AG04450 (cell line): ENCODE data around the gene PTPRD. TPM values are rescaled to one million over a fixed set of nuclear protein-coding genes. Genes with fewer than 3 reads are reported as not detected.

Source experiments
- CTCF ChIA-PET: fragments of 300-600, 350-600 bp; formaldehyde crosslinking; extraction: SDS; loops from one replicate; lab custom pipeline; 2022; ENCODE audit warnings: antibody characterized with exemption, inconsistent platforms; lab: Charles Lee
- POLR2A ChIA-PET: fragments of 350-600 bp; formaldehyde crosslinking; extraction: SDS; loops from one replicate; lab custom pipeline; 2021; ENCODE audit warnings: antibody characterized with exemption, inconsistent platforms; lab: Yijun Ruan, JAX
- DNase-seq: peaks from one replicate; pipeline ENCODE4 v3.0.0-alpha.2; 2011; ENCODE audit warnings: low read depth, low spot score
- H3K27ac ChIP-seq: one replicate; pipeline ENCODE4 v1.5.1; 2012; ENCODE audit warnings: low read depth, low read length, control low read depth
- H3K27me3 ChIP-seq: one replicate; pipeline ENCODE4 v1.6.0; 2012; ENCODE audit warnings: low read length; ENCODE audit not compliant: control insufficient read depth, insufficient read depth
- H3K4me3 ChIP-seq: 2 replicates; pipeline ENCODE4 v1.5.1; 2011; ENCODE audit warnings: mild to moderate bottlenecking, low read depth, low read length, control low read depth
- H3K9me3 ChIP-seq: 2 replicates; pipeline ENCODE4 v1.5.1; 2012; ENCODE audit warnings: low read length; ENCODE audit not compliant: control insufficient read depth, insufficient read depth
- CTCF ChIP-seq: IDR thresholded peaks from 2 replicates; pipeline ENCODE4 v1.5.1; 2011; ENCODE audit warnings: low read depth, low read length, control low read depth, inconsistent platforms
- polyA plus RNA-seq: library from polyadenylated mRNA; depleted of rRNA; stranded (reverse); fragments of >200 nt; gene quantifications from 2 replicates; pipeline ENCODE4 v1.2.3, GENCODE V29; 2011

PTPRD gene
- polyA plus RNA-seq, 1 experiment, result 0.19 TPM

GRCh38 chr9:10255758-10256157 lies 357.0 kb downstream of the PTPRD start:
- CTCF ChIA-PET, result interaction anchor here (1.1 kb wide), 1 partner anchor 8 kb away, joined by 3 read pairs; no protein-coding TSS in a partner anchor
- Histone ChIP-seq H3K9me3 (no peaks in the 10 kb centered on the region), H3K27ac (no peak overlapping the region), H3K4me3 (no peak overlapping the region), H3K27me3 (peaks cover 2% of the 10 kb centered on the region)
- POLR2A ChIA-PET, result no interaction called here
- TF ChIP-seq CTCF, result no peak
- DNase-seq, result no peak

- CTCF ChIA-PET, result no interaction called here
- TF ChIP-seq CTCF, result no peak
- POLR2A ChIA-PET, result no interaction called here
Measured at GRCh38 chr9:10254338-10254737, 358.5 kb downstream of the PTPRD start.

GRCh38 chr9:10253341-10253740 lies 359.5 kb downstream of the PTPRD start:
- ChIA-PET POLR2A (no interaction called here), CTCF (interaction anchor here (1.0 kb wide), 1 partner anchor 16 kb away, joined by 3 read pairs; no protein-coding TSS in a partner anchor)
- H3K27ac ChIP-seq, result no peak overlapping the region
- H3K27me3 ChIP-seq, result peaks cover 2% of the 10 kb centered on the region
- H3K4me3 ChIP-seq, result no peak overlapping the region
- no peak for DNase-seq
- H3K9me3 ChIP-seq, result no peaks in the 10 kb centered on the region
- TF ChIP-seq CTCF, result no peak

More at GRCh38 chr9:10254338-10254737, 358.5 kb downstream of the PTPRD start:
- Histone ChIP-seq H3K27ac (no peak overlapping the region), H3K4me3 (no peak overlapping the region), H3K9me3 (no peaks in the 10 kb centered on the region), H3K27me3 (peaks cover 2% of the 10 kb centered on the region)
- no peak for DNase-seq

GRCh38 chr9:10252174-10252573 lies 360.6 kb downstream of the PTPRD start:
- no peak for DNase-seq
- H3K27me3 ChIP-seq, result peaks cover 2% of the 10 kb centered on the region
- H3K4me3 ChIP-seq, result no peak overlapping the region
- ChIA-PET POLR2A (no interaction called here), CTCF (interaction anchor here (0.7 kb wide), 1 partner anchor 192 kb away, joined by 3 read pairs; no protein-coding TSS in a partner anchor)
- no peak for TF ChIP-seq CTCF
- H3K27ac ChIP-seq, result no peak overlapping the region
- H3K9me3 ChIP-seq, result no peaks in the 10 kb centered on the region

GRCh38 chr9:10251490-10251889 lies 361.3 kb downstream of the PTPRD start:
- DNase-seq, result no peak
- TF ChIP-seq CTCF, result no peak
- H3K27ac ChIP-seq, result no peak overlapping the region
- POLR2A ChIA-PET, result no interaction called here
- no peaks in the 10 kb centered on the region for H3K9me3 ChIP-seq
- H3K4me3 ChIP-seq, result no peak overlapping the region
- CTCF ChIA-PET, result no interaction called here
- H3K27me3 ChIP-seq, result no peaks in the 10 kb centered on the region
